HG02571 (cell line): ENCODE measurements around the gene GPC3.

Source experiments
- ATAC-seq: cut with Tn5 transposase; IDR thresholded peaks from one replicate; pipeline ENCODE4 v1.9.1; 2021; ENCODE audit warnings: mild to moderate bottlenecking, moderate library complexity; ENCODE audit not compliant: unreplicated experiment

GPC3 gene

DNA sequence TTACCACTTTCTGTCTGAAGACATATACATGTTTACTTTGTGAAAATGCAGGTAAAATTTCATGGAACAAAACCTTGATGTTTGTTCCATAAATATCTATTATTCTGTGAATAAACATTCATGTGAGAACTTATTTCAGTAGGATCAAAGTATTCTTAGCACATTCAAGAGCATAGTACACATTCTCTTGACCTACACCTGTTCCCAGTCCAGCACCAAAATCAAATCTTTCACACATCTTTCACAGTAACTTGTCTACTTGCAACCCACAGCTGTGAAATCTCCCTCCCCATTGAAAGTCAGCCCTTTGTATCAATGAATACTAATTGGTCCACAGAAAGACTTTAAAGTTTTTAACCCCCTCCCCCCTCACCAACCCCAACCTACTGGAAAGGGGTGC, 283.2 kb downstream of the GPC3 start:
- ATAC-seq = no peak

DNA sequence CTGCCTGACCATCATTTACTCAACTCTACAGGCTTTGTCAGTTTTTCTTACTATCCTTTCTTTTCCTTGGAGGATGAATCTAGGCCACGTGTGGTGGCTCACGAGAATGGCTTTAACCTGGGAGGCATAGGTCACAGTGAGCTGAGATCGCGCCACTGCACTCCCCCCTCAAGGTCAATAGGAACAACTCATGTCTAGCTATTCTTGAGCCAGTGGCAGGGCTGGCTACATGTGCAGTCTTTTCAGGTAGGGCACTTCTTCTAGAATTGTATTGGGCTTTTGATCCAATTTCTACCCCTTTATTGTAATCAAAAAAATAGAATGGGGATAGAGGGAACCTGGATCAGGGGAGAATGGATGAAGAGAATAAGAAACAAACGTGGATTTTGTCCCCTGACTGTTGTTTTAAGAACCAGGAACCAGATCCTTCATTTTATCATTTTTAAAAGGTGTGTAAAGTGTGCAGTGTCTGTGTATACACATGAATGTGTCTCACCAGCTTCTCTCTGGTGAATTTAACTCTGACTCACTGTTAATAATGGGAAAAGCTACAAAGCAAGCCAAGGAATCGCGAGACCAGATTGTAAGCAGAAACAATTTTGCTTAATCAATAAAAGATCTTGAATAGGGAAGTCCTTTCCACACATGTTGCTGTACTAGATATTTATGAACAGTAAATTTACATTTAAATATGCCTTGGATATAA, 286.2 kb downstream of the GPC3 start:
- no peak for ATAC-seq

DNA sequence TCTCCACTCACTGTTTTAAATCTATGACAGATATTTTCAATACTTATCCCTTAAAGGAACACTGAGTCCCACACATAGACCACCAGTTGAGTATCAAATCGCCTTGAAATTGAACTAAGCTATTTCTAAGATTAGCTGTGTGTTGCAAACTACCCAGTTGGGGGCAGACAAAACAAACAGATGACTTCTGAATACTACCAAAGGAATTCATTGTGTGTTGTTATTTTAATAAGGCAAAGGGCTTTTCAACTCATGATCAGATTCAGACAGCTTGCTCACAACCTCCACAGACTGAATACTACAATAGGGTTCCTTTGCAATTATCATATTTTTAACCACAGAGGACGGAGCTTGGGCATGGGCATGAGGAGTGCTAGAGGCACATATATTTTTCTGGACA, 287.1 kb downstream of the GPC3 start:
- no peak for ATAC-seq

DNA sequence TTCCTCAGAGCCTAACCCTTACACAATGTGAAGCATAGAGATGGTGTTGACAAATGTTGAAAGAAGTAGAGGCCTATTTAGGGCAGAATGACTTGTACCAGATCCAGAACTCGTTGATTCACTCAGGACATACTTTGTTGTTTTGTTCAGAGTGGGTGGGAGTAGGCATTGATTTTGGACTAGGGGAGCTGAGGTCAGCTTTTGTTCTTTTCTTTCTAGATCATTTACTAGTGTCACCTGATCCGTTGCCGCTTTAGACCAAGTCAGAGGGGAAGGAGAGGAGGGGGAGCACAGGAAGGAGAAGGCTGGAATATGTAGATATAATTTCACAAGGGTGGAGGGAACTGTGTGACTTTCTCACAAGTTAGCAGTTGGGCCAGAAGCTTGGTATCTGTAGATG, 287.7 kb downstream of the GPC3 start:
- ATAC-seq = no peak

DNA sequence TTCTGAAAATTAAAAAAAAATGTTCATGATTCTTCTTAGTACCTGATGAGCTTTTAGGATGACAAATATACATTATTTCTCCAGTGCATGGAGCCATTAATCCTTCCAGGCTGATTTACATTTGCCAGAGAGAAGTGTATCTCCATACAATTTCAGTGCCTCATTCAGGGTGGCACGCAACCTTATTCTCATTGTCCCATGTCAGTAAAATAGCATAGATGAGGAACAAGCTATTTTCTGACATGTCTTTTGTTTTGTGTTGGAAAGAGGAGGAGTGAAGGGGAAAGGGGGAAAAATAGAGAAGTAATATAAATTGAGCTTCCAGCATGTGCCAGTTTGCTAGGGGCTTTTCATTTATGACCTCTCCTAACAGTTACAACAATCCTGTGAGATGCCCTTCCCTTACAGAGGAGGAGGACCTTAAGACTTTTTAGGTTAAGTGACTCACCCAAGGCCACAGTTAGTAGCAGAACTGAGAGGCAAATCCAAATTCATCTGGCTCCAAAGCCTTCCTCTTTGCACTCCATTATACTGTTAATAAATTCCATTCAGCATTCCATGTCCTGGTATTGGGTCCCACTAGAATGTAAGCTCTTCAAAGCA, 295.3 kb downstream of the GPC3 start:
- no peak for ATAC-seq

DNA sequence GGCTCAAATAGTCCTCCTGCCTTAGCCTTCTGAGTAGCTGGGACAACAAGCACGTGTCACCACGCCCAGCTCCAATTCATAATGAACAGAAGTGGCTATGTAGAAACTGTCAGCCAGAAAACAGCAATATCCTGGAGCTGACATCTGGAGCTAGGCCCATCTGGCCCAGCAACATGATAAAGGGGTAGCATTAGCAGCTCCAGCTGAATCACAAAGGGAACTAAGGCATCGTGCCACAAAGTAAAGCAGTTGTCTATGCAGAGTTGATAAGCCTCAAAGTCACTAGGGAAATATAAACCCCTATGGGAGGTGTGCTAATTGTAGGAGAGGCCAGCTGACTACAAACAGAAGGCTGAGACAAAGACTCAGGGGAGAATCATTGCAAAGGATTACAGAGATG, 299.6 kb downstream of the GPC3 start:
- ATAC-seq = no peak

DNA sequence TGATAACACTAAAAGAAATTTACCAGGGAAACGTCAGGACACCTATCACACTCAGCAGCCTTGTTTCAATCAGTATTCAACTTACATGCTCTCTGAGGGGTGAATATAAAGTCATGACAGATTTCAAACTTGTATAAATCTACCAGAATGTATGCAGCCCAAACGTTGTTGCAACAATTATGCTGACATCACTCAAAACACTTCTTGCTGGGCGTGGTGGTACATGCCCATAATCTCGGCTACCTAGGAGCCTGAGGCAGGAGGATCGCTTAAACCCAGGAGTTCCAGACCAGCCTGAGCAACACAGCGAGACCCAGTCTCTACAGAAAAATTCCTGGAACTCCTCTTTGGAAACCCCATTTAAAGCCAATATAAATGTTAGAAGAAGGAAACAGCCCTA, 303.5 kb downstream of the GPC3 start:
- ATAC-seq = no peak

DNA sequence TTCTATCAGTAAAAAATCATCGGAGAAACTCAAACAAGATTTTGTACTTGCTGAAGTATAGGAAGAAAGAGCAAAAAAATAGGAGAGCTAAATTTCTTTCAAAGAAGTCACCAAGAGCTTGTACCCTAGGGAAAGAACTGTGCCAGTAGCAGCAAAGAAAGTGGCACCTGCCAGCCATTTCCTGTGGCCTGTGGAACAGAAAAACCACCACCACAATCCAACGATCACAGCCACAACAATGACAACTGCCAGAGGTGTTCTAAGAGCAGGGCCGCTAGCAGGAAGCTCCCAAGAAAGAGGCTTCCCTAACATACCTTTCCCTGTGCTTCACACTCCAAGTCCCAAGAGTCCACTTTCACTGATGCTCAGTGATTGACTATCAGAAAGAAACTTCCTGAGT, 304.0 kb downstream of the GPC3 start:
- no peak for ATAC-seq

DNA sequence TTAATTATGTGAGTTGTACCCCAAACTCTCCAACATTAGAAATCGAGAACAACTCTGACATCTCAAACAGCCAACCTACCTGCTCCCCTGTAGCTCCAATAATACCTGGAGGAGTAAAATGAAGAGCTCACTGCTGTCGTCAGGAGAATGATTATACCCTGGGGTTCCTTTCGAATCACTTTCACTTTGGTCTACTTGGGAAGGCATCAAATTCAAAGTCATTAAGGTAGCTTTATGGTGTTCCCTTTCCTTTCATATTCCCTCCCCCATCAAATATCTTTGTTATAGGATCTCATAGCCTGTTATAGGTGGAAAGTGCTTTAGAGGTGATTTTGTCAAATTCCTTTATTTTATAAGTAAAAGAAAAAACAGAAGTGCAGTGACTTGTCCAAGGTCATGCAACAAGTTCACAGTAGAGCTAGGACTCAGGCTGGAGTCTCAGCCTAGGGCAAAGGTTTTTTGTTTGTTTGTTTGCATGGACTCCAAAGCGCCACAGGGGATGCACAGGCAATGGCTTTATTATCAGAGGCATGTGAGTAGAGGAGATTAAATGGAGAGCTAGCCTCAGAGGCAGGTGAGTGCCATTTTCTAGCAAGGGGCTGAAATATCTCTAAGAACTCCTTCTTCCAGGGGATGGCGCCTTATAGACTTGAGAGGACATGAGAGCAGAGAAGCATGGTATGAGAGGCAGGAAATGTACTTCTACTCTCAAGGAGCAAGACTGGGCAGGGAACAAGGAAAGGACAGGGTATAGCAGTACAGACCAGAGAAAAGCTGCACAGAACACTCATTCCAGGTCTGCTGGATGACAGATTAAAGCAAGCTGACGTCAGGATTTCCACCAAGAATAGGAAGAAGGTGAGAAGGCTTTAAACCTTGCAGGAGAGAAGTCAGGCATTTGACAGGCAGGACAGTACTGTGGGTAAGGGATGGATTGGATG, 308.0 kb downstream of the GPC3 start:
- ATAC-seq = no peak

DNA sequence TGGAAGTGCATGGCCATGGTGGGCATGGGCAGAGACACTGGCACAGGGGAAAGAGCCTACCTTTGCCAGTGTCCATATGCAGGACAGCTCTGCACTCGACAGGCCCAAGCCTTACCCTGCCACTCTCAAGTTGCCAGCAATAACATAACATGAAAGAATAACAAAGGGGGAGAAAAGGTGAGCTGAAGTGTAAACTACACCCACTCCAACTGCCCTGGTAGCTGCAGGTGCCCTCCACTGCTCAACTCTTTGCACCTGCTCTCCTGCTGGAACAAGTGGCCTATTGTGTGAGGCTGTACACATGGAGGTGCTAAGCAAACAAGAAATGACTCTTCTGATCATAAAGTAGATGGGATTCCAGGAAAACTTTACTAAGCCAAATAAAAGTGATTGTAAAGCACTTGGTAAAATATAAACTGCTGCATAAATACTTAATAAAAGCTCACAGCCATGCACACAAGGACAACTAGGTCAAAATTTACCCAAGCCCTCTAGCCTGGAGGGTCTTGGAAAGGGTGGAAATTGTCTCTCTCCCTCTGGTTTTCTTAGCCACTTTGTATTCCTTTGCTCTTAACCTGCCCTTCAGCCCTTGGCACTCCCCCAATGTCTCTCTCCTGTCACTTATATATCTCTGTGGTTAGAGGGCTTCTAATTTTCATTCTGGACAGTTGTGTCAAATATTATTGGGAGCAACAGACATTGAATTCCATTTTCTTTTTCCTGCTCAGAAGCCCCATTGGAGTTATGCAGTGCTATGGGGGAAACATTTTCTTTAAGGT, 308.9 kb downstream of the GPC3 start:
- no peak for ATAC-seq

DNA sequence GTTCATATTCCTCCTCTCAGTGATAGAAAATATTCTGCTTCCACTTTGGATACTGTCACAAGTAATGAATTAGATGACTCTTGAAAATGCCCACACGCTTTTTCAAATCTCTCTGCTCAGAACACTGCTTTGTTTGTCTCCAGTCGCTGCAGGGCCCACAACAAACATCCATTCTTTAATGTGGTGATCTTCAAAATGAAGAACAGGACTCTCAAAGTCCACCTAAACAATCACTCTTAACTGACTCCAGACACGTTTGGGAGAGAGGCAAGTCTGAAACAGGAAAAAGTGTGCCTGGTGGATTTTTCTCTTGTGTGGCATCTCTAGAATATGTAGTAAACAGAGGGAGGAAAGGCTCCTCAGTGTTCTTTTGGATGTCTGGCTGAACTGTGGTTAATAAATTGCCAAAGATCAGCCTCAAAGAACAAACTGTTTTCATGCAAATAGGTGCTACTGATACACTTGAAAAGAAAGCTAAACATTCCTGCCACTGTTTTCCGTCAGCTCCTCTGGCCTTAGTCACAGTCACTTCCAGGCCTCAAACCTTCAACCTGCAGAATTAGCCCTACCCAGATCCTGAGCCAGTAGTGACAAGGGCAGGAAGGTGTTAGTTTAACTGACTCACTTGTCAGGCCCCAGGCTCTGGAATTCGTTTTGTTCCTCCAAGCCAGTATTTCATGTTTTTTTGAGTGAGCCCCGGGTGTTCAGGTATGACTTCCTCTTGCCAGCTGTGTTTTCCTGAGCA, 310.5 kb downstream of the GPC3 start:
- no peak for ATAC-seq

DNA sequence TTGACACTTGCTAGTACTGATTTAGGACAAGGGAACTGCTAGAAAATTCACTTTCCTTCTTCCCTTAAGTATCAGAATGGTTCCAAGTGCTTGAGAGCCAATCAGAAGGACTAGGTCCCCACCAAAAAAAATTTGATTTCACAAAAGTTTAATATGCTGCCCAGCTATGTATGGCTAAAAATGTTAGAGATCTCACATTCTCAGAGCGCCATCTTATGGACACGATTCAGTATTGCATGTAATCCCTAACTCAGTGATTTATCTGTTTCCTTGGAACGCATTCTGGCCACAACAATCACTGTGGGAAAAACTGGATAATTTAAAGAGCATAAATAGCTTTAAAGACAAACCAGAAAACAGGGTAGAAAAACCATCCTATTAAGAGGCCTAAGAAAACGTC, 315.0 kb downstream of the GPC3 start:
- no peak for ATAC-seq

DNA sequence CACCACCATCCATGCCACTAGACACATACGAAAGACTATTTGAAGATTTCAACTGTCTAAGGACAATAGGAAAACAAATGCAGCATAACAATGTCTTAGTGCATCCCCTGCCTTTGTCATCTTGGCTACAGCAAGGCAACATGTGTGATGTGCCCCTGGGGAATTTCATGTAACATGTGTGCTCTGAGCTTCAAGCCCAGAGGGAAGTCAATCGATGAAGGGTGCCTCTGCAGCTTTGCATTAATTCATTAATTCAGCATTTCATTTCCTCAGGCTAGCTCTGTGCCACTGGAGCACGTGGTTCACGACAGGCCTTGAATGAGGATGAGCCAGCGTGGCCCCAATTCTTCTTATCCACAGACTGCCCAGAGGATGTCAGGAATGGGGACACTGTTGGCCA, 316.2 kb downstream of the GPC3 start:
- no peak for ATAC-seq

DNA sequence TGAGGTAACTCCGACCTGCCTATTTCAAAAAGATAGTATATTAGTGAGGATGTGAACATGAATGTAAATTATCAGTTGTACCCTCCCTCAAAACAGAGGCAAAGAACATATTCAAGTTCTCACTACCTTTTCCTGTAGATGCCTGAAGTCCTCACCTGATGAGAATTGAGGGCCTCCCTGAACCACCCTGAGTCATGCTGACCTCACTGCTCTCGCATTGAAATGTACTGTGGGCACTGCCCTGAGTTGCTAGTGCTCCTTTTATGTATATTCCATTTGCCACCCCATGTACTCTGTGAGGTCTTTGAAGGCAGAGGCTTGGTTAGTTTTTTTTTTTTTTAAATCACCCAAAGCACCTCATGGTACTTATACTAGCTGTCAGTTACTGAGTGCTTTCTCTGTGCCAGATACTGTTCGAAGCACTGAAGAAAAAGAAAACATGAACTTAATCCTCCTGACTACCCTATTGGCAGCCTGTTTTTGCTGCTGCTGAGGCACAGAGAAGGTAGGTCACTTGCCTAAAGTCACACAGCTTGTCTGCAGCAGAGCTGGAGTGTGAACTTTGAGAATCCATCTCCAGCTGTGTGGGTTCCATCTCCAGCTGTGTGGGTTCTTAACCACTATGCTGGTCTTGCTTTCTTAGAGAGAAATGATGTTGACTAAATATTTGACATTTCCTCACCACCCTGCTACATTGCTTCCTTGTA, 317.0 kb downstream of the GPC3 start:
- ATAC-seq = no peak

DNA sequence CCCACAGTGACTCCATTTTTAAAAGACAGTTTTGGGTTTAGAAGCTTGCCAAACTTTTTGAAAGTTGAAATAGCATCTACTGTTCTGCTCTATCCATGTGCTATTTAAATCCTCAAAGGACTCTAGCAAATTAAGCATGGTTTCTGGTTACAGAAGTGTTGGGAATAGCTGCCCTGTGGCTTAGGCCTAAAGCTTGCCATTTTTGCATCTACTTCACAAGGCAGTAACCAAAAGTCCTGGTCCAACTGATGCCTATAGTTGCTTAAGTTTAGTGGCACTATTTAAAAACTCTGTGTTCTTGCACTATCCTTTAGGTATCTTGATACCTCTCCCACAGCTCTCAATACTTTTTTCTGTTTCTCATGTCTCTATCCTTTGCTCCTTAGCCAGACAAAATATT, 319.1 kb downstream of the GPC3 start:
- ATAC-seq = no peak

DNA sequence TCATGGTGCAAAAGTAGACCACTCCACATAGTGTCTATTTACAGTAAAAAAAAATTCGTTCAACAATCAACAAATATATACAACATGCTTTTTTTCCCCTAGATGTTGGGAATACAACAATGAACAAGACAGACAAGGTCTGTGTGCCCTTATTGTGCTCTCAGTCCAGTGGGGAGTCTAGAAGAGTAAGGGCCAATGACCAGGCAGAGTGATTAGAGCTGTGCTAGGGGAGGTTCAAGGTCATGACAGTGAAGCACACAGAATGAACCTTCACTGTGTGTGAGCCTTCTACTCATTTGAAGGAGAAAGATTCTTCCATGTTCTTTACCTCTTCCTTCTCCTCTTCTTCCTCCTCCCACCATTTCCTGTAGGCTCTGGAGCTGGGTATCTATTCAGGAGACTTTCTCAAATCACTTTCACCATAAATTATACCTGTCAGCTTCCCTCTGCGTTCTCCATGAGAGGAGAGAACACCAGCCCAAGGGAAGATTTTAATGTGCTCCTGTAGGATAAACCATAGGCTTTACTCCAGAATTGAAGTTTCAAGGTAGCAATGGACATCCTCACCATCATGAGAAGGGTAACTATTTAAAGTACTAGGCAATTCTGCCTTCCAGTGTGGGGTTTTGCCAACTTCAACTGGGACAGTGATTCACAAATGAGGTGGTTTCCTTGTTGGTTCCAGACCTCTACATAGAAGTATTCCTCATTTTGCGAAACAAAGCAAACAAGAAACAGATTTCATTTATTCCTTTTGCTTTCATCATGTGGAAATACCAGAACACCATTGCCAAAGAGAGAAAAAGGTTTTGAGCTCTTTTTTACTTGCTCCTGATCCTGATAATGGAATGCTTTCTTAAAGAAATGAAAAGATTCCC, 323.2 kb downstream of the GPC3 start:
- ATAC-seq = no peak

DNA sequence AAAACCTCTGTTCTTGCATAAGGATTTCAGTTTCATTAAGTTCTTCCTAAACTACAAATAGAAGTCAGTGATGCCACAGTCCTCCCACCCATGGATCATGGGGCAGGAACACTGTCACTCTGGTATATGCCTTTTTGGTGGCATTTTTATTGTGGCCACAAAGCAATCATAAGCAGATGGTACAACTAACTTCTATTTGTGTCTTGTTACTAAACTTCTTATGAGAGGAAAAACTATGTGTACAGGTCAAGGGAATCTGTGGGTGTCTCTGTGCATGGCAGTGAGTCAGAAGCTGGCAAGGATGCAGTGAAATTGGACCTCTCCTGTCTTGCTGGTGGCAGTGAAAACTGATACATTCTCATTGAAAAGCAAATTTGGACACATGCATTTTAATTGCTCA, 325.1 kb downstream of the GPC3 start:
- no peak for ATAC-seq

DNA sequence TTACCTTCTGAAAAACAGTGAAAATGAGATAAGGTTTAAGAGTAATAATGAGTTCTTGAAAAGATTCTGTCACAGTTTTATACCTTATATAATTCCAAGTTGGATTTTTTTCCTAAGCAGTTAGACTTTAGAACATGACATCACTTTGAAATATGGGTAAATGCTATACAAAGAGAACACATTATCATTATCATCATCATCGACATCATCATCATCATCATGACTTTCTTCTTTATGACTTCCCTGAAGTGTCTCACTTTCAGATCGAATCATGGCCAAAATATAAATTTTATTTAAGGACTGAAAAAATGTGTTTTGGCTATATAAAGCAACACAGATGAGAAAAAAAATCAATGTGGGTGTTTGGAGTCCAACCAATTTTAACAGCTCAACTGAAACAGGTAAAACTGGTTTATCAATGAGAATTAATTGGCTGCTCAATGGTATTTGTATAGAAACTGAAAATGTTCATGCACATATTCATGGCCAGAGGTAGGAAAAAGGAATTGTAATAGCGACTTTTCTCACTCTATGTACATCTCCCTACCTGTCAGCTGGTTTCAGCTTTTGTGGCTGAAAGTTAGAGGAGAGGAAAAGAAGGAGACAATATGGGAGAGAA, 327.0 kb downstream of the GPC3 start:
- no peak for ATAC-seq
